IMR-90 (cell line): ENCODE data around the gene SLC25A5. TPM values are rescaled to one million over a fixed set of nuclear protein-coding genes. Genes with fewer than 3 reads are reported as not detected.

ENCODE experiments used
- ATAC-seq: fragments of 200-7000 bp; cut with Tn5 transposase; 2 replicates; pipeline ENCODE4 v1.9.1; 2020; ENCODE audit warnings: low read depth, mild to moderate bottlenecking, moderate library complexity
- BruUV-seq: library from RNA; stranded (reverse); fragments of 400-500 nt; replicated peaks from 2 replicates; lab custom pipeline; 2021; lab: Mats Ljungman, UMichigan
- CTCF ChIA-PET: fragments of 300-600 bp; formaldehyde crosslinking; extraction: SDS; loops from one replicate; lab custom pipeline; 2021; ENCODE audit warnings: antibody characterized with exemption; lab: Yijun Ruan, JAX
- POLR2A ChIA-PET: fragments of 300-600 bp; sonication (Branson Sonifier 250); formaldehyde crosslinking; loops from one replicate; lab custom pipeline; 2022; ENCODE audit warnings: antibody characterized with exemption; ENCODE audit not compliant: unreplicated experiment; lab: Charles Lee
- DNase-seq: peaks from one replicate; pipeline ENCODE4 v3.0.0; 2013
- H2AFZ ChIP-seq: replicated peaks from 2 replicates; pipeline ENCODE3; 2013; ENCODE audit warnings: low read length, mild to moderate bottlenecking; ENCODE audit not compliant: poor library complexity
- H2AK5ac ChIP-seq: 2 replicates; pipeline ENCODE4 v1.6.1; 2013; ENCODE audit warnings: low read depth, low read length, inconsistent platforms
- H2AK9ac ChIP-seq: replicated peaks from 2 replicates; pipeline ENCODE3; 2013; ENCODE audit warnings: mild to moderate bottlenecking, low read depth, low read length, moderate library complexity; ENCODE audit not compliant: poor library complexity
- H2BK120ac ChIP-seq: 2 replicates; pipeline ENCODE4 v1.6.1; 2013; ENCODE audit warnings: low read depth, low read length, inconsistent platforms
- H2BK15ac ChIP-seq: 3 replicates; pipeline ENCODE4 v1.6.1; 2013; ENCODE audit warnings: low read depth, low read length, inconsistent platforms
- H2BK20ac ChIP-seq: 2 replicates; pipeline ENCODE4 v1.6.1; 2013; ENCODE audit warnings: low read depth, mild to moderate bottlenecking, inconsistent platforms, low read length, moderate library complexity
- H2BK5ac ChIP-seq: 2 replicates; pipeline ENCODE4 v1.6.1; 2013; ENCODE audit warnings: mild to moderate bottlenecking, low read depth, low read length, inconsistent platforms; ENCODE audit not compliant: poor library complexity, severe bottlenecking
- H3K14ac ChIP-seq: replicated peaks from 2 replicates; pipeline ENCODE4 v1.6.1; 2013; ENCODE audit warnings: low read depth, low read length, inconsistent platforms
- H3K18ac ChIP-seq: 2 replicates; pipeline ENCODE4 v1.6.1; 2013; ENCODE audit warnings: low read depth, low read length, control low read depth
- H3K23ac ChIP-seq: 2 replicates; pipeline ENCODE4 v1.6.1; 2013; ENCODE audit warnings: low read depth, low read length, inconsistent platforms
- H3K27ac ChIP-seq: 2 replicates; pipeline ENCODE4 v1.5.1; 2013; ENCODE audit warnings: mild to moderate bottlenecking, control low read depth, low read length; ENCODE audit not compliant: insufficient read depth
- H3K27me3 ChIP-seq: 2 replicates; pipeline ENCODE4 v1.6.1; 2013; ENCODE audit warnings: low read length; ENCODE audit not compliant: control insufficient read depth, insufficient read depth
- H3K36me3 ChIP-seq: 2 replicates; pipeline ENCODE4 v1.6.1; 2013; ENCODE audit warnings: low read length, mixed read lengths; ENCODE audit not compliant: control insufficient read depth, insufficient read depth
- H3K4ac ChIP-seq: 2 replicates; pipeline ENCODE4 v1.6.1; 2013; ENCODE audit warnings: low read depth, low read length, inconsistent platforms
- H3K4me1 ChIP-seq: 2 replicates; pipeline ENCODE4 v1.6.1; 2013; ENCODE audit warnings: low read length, mixed read lengths; ENCODE audit not compliant: control insufficient read depth, insufficient read depth
- H3K4me2 ChIP-seq: 2 replicates; pipeline ENCODE4 v1.6.1; 2013; ENCODE audit warnings: low read depth, mild to moderate bottlenecking, control low read depth, low read length, moderate library complexity
- H3K4me3 ChIP-seq: 2 replicates; pipeline ENCODE4 v1.5.1; 2013; ENCODE audit warnings: low read depth, mild to moderate bottlenecking, control low read depth, low read length, moderate library complexity; ENCODE audit not compliant: insufficient read depth
- H3K56ac ChIP-seq: 2 replicates; pipeline ENCODE4 v1.6.1; 2013; ENCODE audit warnings: low read length, inconsistent platforms; ENCODE audit not compliant: insufficient read depth; ENCODE audit errors: extremely low read depth
- H3K79me1 ChIP-seq, 2 experiments: 2 replicates each; pipeline ENCODE4 v1.6.1; 2013; ENCODE audit warnings: low read length in 2 of 2, inconsistent platforms in 1 of 2, low read depth in 1 of 2
- H3K9ac ChIP-seq: 2 replicates; pipeline ENCODE4 v1.6.1; 2013; ENCODE audit warnings: low read depth, low read length, control low read depth
- H3K9me1 ChIP-seq: 2 replicates; pipeline ENCODE4 v1.6.1; 2013; ENCODE audit warnings: low read length, inconsistent platforms; ENCODE audit not compliant: insufficient read depth
- H3K9me3 ChIP-seq: 2 replicates; pipeline ENCODE4 v1.6.1; 2013; ENCODE audit warnings: low read length; ENCODE audit not compliant: control insufficient read depth, insufficient read depth
- H4K20me1 ChIP-seq: 2 replicates; pipeline ENCODE4 v1.6.1; 2013; ENCODE audit warnings: low read length, inconsistent platforms; ENCODE audit not compliant: insufficient read depth
- H4K5ac ChIP-seq: 2 replicates; pipeline ENCODE4 v1.6.1; 2013; ENCODE audit warnings: mild to moderate bottlenecking, low read depth, low read length, control low read depth
- H4K8ac ChIP-seq, 2 experiments: 2 replicates each; pipeline ENCODE4 v1.6.1; 2013; ENCODE audit warnings: low read depth in 2 of 2, low read length in 2 of 2, control low read depth in 1 of 2, inconsistent platforms in 1 of 2
- H4K91ac ChIP-seq: 2 replicates; pipeline ENCODE4 v1.6.1; 2013; ENCODE audit warnings: low read depth, low read length, inconsistent platforms; ENCODE audit not compliant: insufficient read depth
- MAFK ChIP-seq: IDR thresholded peaks from 2 replicates; pipeline ENCODE4 v1.6.1; 2012; ENCODE audit warnings: low read depth, low read length, improper control_type of control experiment
- MXI1 ChIP-seq: IDR thresholded peaks from 2 replicates; pipeline ENCODE4 v1.6.1; 2012; ENCODE audit warnings: low read depth, mild to moderate bottlenecking, low read length, moderate library complexity, borderline replicate concordance
- WGBS, 2 experiments: methylation state at CpG; one replicate each; pipeline versions ENCODE4 v1.1.5 to v1.1.7; 2013; ENCODE audit warnings: missing lambda C conversion rate in 2 of 2; ENCODE audit not compliant: insufficient read length in 1 of 2; ENCODE audit errors: extremely low coverage in 2 of 2; 5-methylcytosine and 5-hydroxymethylcytosine counted together
- dilution Hi-C: fragments of 300-500 bp; cut with HindIII; formaldehyde crosslinking; loops from one replicate; pipeline ENCODE4 v1.14.3; 2018; ENCODE audit warnings: low sequenced_read_pairs; ENCODE audit not compliant: unreplicated experiment
- in situ Hi-C: fragments of 300-500 bp; cut with MboI; formaldehyde crosslinking; loops from 3 replicates; pipeline ENCODE4 v1.14.3; 2019; ENCODE audit warnings: low sequenced_read_pairs, inconsistent platforms, mixed read lengths
- intact Hi-C: fragments of 100-400 bp; cut with micrococcal nuclease; formaldehyde crosslinking; loops from 2 replicates; pipeline ENCODE4 v1.10.0; 2022
- polyA plus RNA-seq, 3 experiments: library from polyadenylated mRNA; depleted of rRNA; stranded (reverse); fragments of >200 nt; gene quantifications; 2 replicates each; pipeline ENCODE4 v1.2.3, GENCODE V29; 2012; ENCODE audit warnings: low replicate concordance in 1 of 3
- total RNA-seq: library from RNA; depleted of rRNA; stranded (reverse); fragments of >200 nt; gene quantifications from 2 replicates; pipeline ENCODE4 v1.2.3, GENCODE V29; 2012

Gene SLC25A5
- total and polyA plus RNA-seq, 2 of the 4 experiments (the other 2 are of a cell fraction): 216 to 337 TPM

GRCh38 chrX:119474615-119475388 lies 6.6 kb downstream of the SLC25A5 start:
- Histone ChIP-seq H3K14ac (no peak overlapping the region), H3K27ac (no peak overlapping the region), H4K8ac (no peak overlapping the region), H3K79me1 (peaks cover 4 to 7% of the 10 kb centered on the region in 2 experiments; a peak in 2 of 4 replicates), H3K9me3 (no peaks in the 10 kb centered on the region), H3K18ac (no peak overlapping the region), H2AK9ac (no peak overlapping the region), H3K9me1 (no peaks in the 10 kb centered on the region), H4K91ac (no peak overlapping the region), H3K56ac (no peak overlapping the region), H2BK5ac (no peak overlapping the region), H2AK5ac (no peak overlapping the region), H3K27me3 (no peaks in the 10 kb centered on the region), H3K4me3 (no peak overlapping the region), H3K23ac (no peak overlapping the region), H3K4ac (no peak overlapping the region), H2BK15ac (no peak overlapping the region), H4K5ac (no peak overlapping the region), H3K36me3 (peaks cover 5% of the 10 kb centered on the region), H3K4me2 (no peak overlapping the region), H4K20me1 (peaks cover under 1% of the 10 kb centered on the region; the same call in 1 of the 2 replicates), H3K4me1 (peaks cover 4% of the 10 kb centered on the region), H2BK20ac (no peak overlapping the region), H2BK120ac (no peak overlapping the region), H2AFZ (no peak overlapping the region), H3K9ac (no peak overlapping the region)
- WGBS, 2 experiments: no CpG with 5 or more reads among the region's 23 CpGs
- no peak for TF ChIP-seq MAFK
- no peak for TF ChIP-seq MXI1
- intact Hi-C loops (no loop called here), in situ Hi-C loops (no loop called here), dilution Hi-C loops (no loop called here)
- ChIA-PET CTCF (interaction anchor here (0.6 to 1.0 kb wide), 3 partner anchors 11 to 359 kb away, joined by 3 to 5 read pairs (median 3); no protein-coding TSS in a partner anchor), POLR2A (no interaction called here)
- DNase-seq: no peak
- ATAC-seq: no peak
- BruUV-seq: no TSS peak
